HCT116 (cell line): ENCODE results near the gene ASIC1. TPM values are rescaled to one million over a fixed set of nuclear protein-coding genes. Genes with fewer than 3 reads are reported as not detected.

ENCODE experiments used
- ATAC-seq: fragments of 200-7000 bp; cut with Tn5 transposase; 2 replicates; pipeline ENCODE4 v1.9.1; 2020; ENCODE audit warnings: mild to moderate bottlenecking, moderate library complexity
- BruUV-seq: library from RNA; stranded (reverse); fragments of 400-500 nt; replicated peaks from 2 replicates; lab custom pipeline; 2021; lab: Mats Ljungman, UMichigan
- CTCF ChIA-PET: fragments of 300-600 bp; sonication (Branson Sonifier 250); formaldehyde crosslinking; loops from one replicate; lab custom pipeline; 2021; ENCODE audit warnings: antibody characterized with exemption; lab: Charles Lee
- POLR2A ChIA-PET: fragments of 300-600, 350-600 bp; sonication (Branson Sonifier 250); formaldehyde crosslinking; loops from one replicate; lab custom pipeline; 2021; ENCODE audit warnings: antibody characterized with exemption; lab: Charles Lee
- RAD21 ChIA-PET, 2 experiments: fragments of 300-600 bp; sonication (Branson Sonifier 250); formaldehyde crosslinking; loops; one replicate each; lab custom pipeline; 2023; ENCODE audit warnings: low total read pairs in 2 of 2; ENCODE audit not compliant: uncharacterized antibody in 2 of 2, unreplicated experiment in 2 of 2, low non-redundant PET in 1 of 2; lab: Charles Lee
- DNase-seq: peaks from one replicate; pipeline ENCODE4 v3.0.0-alpha.2; 2010; ENCODE audit warnings: low read depth, low spot score
- H2AFZ ChIP-seq: fragments of 200-600 bp; shearing (Covaris generic), sonication (generic); 2 replicates; pipeline ENCODE4 v1.6.1; 2017; ENCODE audit warnings: low read depth, mixed run types, mixed read lengths, antibody characterized with exemption, low read length; ENCODE audit not compliant: poor library complexity, severe bottlenecking
- H3K27ac ChIP-seq: 2 replicates; pipeline ENCODE4 v1.5.1; 2012; ENCODE audit warnings: low read depth, low read length
- H3K27me3 ChIP-seq: fragments of 200-600 bp; sonication (generic); 2 replicates; pipeline ENCODE4 v1.6.1; 2016; ENCODE audit warnings: mixed run types, low read length, mixed read lengths; ENCODE audit not compliant: insufficient read depth
- H3K36me3 ChIP-seq, 2 experiments: fragments of 200-500 bp in 1 of 2; fragments of 200-600 bp in 1 of 2; sonication (Bioruptor generic) in 1 of 2; sonication (generic) in 1 of 2; 2 replicates each; pipeline versions ENCODE4 v1.5.1 to v1.6.1; 2014 to 2016; ENCODE audit warnings: low read length in 2 of 2, inconsistent platforms in 1 of 2, mixed read lengths in 1 of 2, mixed run types in 1 of 2; ENCODE audit not compliant: insufficient read depth in 2 of 2, control insufficient read depth in 1 of 2
- H3K4me1 ChIP-seq, 2 experiments: fragments of 200-600 bp in 1 of 2; sonication (generic) in 1 of 2; 2 replicates each; pipeline versions ENCODE4 v1.5.1 to v1.6.1; 2012 to 2017; ENCODE audit warnings: low read length in 2 of 2, inconsistent platforms in 1 of 2, mild to moderate bottlenecking in 1 of 2, mixed read lengths in 1 of 2, mixed run types in 1 of 2, moderate library complexity in 1 of 2; ENCODE audit not compliant: insufficient read depth in 2 of 2, control insufficient read depth in 1 of 2
- H3K4me2 ChIP-seq: fragments of 200-600 bp; sonication (generic); 2 replicates; pipeline ENCODE4 v1.6.1; 2017; ENCODE audit warnings: mixed run types, low read length, mixed read lengths
- H3K4me3 ChIP-seq, 2 experiments: fragments of 200-600 bp in 1 of 2; sonication (generic) in 1 of 2; replicated peaks in 1 of 2; 2 replicates each; pipeline ENCODE4 v1.5.1; 2011 to 2016; ENCODE audit warnings: low read length in 2 of 2, control low read depth in 1 of 2, low read depth in 1 of 2, mild to moderate bottlenecking in 1 of 2, mixed read lengths in 1 of 2, mixed run types in 1 of 2
- H3K79me2 ChIP-seq: fragments of 200-600 bp; sonication (generic); 2 replicates; pipeline ENCODE4 v1.6.1; 2017; ENCODE audit warnings: mild to moderate bottlenecking, mixed run types, low read length, moderate library complexity, mixed read lengths; ENCODE audit not compliant: insufficient read depth
- H3K9ac ChIP-seq: fragments of 200-600 bp; sonication (generic); 2 replicates; pipeline ENCODE4 v1.6.1; 2016; ENCODE audit warnings: low read length, mixed read lengths
- H3K9me2 ChIP-seq: fragments of 200-600 bp; sonication (generic), shearing (Covaris generic); 2 replicates; pipeline ENCODE4 v1.6.1; 2017; ENCODE audit warnings: mixed run types, mild to moderate bottlenecking, moderate library complexity; ENCODE audit not compliant: insufficient read depth
- H3K9me3 ChIP-seq, 2 experiments: fragments of 200-500 bp in 1 of 2; fragments of 200-600 bp in 1 of 2; sonication (Bioruptor generic) in 1 of 2; sonication (generic) in 1 of 2; 2 replicates each; pipeline ENCODE4 v1.6.1; 2014 to 2017; ENCODE audit warnings: low read length in 2 of 2, mixed read lengths in 2 of 2, inconsistent platforms in 1 of 2, low read depth in 1 of 2, mild to moderate bottlenecking in 1 of 2, mixed run types in 1 of 2, moderate library complexity in 1 of 2; ENCODE audit not compliant: control insufficient read depth in 1 of 2, insufficient read depth in 1 of 2
- H4K20me1 ChIP-seq: fragments of 200-600 bp; sonication (generic), shearing (Covaris generic); 2 replicates; pipeline ENCODE4 v1.6.1; 2017; ENCODE audit warnings: mixed run types, mild to moderate bottlenecking, moderate library complexity; ENCODE audit not compliant: insufficient read depth
- JUND ChIP-seq: IDR thresholded peaks from 2 replicates; pipeline ENCODE4 v1.6.1; 2012
- POLR2A ChIP-seq: IDR thresholded peaks from 2 replicates; pipeline ENCODE4 v1.7.0; 2011; ENCODE audit warnings: borderline replicate concordance; ENCODE audit not compliant: insufficient read depth, insufficient read length; ENCODE audit errors: extremely low read depth
- ZFX ChIP-seq: fragments of 450-650 bp; IDR thresholded peaks from 2 replicates; pipeline ENCODE4 v1.6.1; 2017
- intact Hi-C: fragments of 100-400 bp; cut with micrococcal nuclease; formaldehyde crosslinking; loops from 2 replicates; pipeline ENCODE4 v1.10.0; 2022
- total RNA-seq: library from RNA; stranded (reverse); gene quantifications from one replicate; pipeline ENCODE4 v1.2.1, GENCODE V29; 2021; ENCODE audit not compliant: unreplicated experiment
- TF ChIP-seq, protein P1 (sequence below): IDR thresholded peaks from 2 replicates; pipeline ENCODE4 v1.6.1; 2011; ENCODE audit warnings: mild to moderate bottlenecking, low read length, moderate library complexity; ENCODE audit not compliant: insufficient replicate concordance; ENCODE audit errors: extremely low read depth

The ASIC1 gene
- total RNA-seq, 1 experiment from 2014 or later = 28.9 TPM

DNA sequence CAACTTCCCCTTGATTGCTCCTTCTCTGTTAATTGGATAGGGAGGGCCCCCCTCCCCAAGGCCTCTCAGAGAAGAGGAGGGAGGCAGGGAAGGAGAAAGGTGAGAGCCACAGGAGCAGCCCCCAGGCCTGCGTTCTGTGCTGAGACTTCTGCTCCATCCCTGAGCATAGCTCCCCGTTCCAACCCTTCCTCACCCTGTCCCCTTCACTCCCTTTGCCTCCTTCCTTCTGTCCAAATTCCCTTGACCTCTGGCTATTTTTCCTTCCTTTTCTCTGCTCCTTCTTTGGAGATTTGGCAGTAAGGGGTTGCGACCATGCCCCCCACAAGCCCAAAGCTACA lies 788 bp upstream of the ASIC1 start (continued):
- TF ChIP-seq, protein P1, sequence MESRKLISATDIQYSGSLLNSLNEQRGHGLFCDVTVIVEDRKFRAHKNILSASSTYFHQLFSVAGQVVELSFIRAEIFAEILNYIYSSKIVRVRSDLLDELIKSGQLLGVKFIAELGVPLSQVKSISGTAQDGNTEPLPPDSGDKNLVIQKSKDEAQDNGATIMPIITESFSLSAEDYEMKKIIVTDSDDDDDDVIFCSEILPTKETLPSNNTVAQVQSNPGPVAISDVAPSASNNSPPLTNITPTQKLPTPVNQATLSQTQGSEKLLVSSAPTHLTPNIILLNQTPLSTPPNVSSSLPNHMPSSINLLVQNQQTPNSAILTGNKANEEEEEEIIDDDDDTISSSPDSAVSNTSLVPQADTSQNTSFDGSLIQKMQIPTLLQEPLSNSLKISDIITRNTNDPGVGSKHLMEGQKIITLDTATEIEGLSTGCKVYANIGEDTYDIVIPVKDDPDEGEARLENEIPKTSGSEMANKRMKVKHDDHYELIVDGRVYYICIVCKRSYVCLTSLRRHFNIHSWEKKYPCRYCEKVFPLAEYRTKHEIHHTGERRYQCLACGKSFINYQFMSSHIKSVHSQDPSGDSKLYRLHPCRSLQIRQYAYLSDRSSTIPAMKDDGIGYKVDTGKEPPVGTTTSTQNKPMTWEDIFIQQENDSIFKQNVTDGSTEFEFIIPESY = no peak

DNA sequence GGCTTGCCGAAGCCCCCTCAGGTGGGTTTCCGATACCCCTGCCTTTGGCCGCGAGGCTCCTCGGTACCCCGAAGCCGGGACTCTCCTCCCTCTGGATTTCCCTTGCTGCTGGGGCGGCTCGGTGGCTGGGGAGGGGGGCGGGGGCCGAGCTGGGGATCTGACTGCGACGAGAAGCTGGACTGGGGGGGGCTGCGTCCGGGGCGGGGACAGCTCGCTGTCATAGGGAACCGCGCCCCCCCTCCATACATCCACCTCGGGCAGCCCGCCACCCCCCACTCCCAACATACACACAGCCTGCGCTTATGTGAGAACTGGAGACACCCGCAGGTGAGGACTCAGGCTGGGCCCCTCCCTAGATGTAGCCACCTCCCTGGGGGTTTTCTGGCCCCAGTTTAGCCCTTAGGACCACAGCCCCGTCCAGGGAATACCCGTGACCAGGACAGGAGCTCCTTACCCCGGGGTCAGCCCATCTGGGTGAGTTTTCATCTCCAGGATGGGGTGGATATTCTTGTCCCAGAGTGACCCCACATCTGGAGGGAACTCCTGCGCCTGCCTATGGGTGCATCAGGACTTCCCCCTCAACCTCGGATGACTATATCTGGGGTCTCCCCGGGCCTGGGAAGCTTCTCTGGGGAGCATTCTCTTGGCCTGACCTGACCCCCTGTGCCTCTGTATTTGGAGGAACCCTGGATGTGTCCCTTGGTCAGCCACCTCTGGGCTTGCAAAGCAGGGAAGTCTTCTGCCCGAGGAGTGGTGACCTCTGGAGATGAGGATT lies 687 bp downstream of the ASIC1 start:
- Histone ChIP-seq H3K4me1 (peaks cover 15 to 25% of the 10 kb centered on the region in 2 experiments; a peak in 3 of 4 replicates), H3K27ac (peak overlapping the region; percentile 59; the same call in 1 of the 2 replicates)
- peak; percentile 33; the same call in 1 of the 2 replicates for TF ChIP-seq ZFX
- no peak for TF ChIP-seq JUND
- TF ChIP-seq POLR2A = no peak
- TF ChIP-seq, all 23 proteins: peak for 1
- H3K9me2 ChIP-seq = no peaks in the 10 kb centered on the region
- no peaks in the 10 kb centered on the region; the same call in 1 of the 2 replicates for H3K27me3 ChIP-seq
- H3K36me3 ChIP-seq = peaks cover 2 to 23% of the 10 kb centered on the region in 2 experiments; a peak in 2 of 4 replicates
- H4K20me1 ChIP-seq = no peaks in the 10 kb centered on the region
- ChIA-PET RAD21 (no interaction called here), CTCF (no interaction called here), POLR2A (no interaction called here)
- intact Hi-C loops = loop anchor here (5.0 kb wide), 1 partner anchor 191 kb away; no protein-coding TSS in a partner anchor
- H3K9ac ChIP-seq = peak overlapping the region; percentile 76
- H3K9me3 ChIP-seq = no peaks in the 10 kb centered on the region
- H3K4me2 ChIP-seq = peak overlapping the region; percentile 99
- ATAC-seq (peak; percentile 12), DNase-seq (no peak)
- peak overlapping the region; percentile 58 for H3K4me3 ChIP-seq
- no peak overlapping the region for H2AFZ ChIP-seq
- H3K79me2 ChIP-seq = no peaks in the 10 kb centered on the region
- BruUV-seq = no TSS peak
